Caco-2 (cell line): ENCODE results near the gene MLYCD. TPM values are rescaled to one million over a fixed set of nuclear protein-coding genes. Genes with fewer than 3 reads are reported as not detected.

Experiments used
- BruUV-seq: library from RNA; stranded (reverse); fragments of 400-500 nt; replicated peaks from 2 replicates; lab custom pipeline; 2021; lab: Mats Ljungman, UMichigan
- CTCF ChIA-PET: fragments of 300-600 bp; sonication (Branson Sonifier 250); formaldehyde crosslinking; loops from one replicate; lab custom pipeline; 2022; ENCODE audit warnings: antibody characterized with exemption; lab: Charles Lee
- POLR2A ChIA-PET: fragments of 300-600 bp; sonication (Branson Sonifier 250); formaldehyde crosslinking; loops from one replicate; lab custom pipeline; 2022; ENCODE audit warnings: antibody characterized with exemption; lab: Charles Lee
- DNase-seq, 2 experiments: peaks; one replicate each; pipeline versions ENCODE4 v3.0.0 to v3.0.0-alpha.2; 2020 to 2022
- H3K27me3 ChIP-seq: replicated peaks from 2 replicates; pipeline ENCODE4 v1.6.0; 2011; ENCODE audit warnings: low read length; ENCODE audit not compliant: control insufficient read depth, insufficient read depth
- H3K36me3 ChIP-seq: 2 replicates; pipeline ENCODE4 v1.5.1; 2011; ENCODE audit warnings: low read length; ENCODE audit not compliant: control insufficient read depth, insufficient read depth
- H3K4me1 ChIP-seq: fragments of 250-450 bp; sonication (Bioruptor Pico); 2 replicates; pipeline ENCODE4 v1.5.1; 2020; ENCODE audit warnings: mild to moderate bottlenecking
- H3K4me3 ChIP-seq: 2 replicates; pipeline ENCODE4 v1.5.1; 2011; ENCODE audit warnings: low read depth, mild to moderate bottlenecking, control low read depth, low read length
- H3K9me3 ChIP-seq: fragments of 250-450 bp; sonication (Bioruptor Pico); 2 replicates; pipeline ENCODE4 v1.5.1; 2020; ENCODE audit warnings: mild to moderate bottlenecking, moderate library complexity
- H3K27ac Mint-ChIP-seq: one replicate; pipeline ENCODE4 v1.8.0; 2022; ENCODE audit warnings: mixed read lengths; ENCODE audit not compliant: unreplicated experiment
- H3K27me3 Mint-ChIP-seq: one replicate; pipeline ENCODE4 v1.8.0; 2022; ENCODE audit warnings: mixed read lengths; ENCODE audit not compliant: insufficient read depth, unreplicated experiment
- H3K36me3 Mint-ChIP-seq: one replicate; pipeline ENCODE4 v1.8.0; 2022; ENCODE audit warnings: mild to moderate bottlenecking, mixed read lengths; ENCODE audit not compliant: insufficient read depth, unreplicated experiment
- H3K4me1 Mint-ChIP-seq: one replicate; pipeline ENCODE4 v1.8.0; 2022; ENCODE audit warnings: low read depth, mixed read lengths; ENCODE audit not compliant: unreplicated experiment
- H3K4me3 Mint-ChIP-seq: one replicate; pipeline ENCODE4 v1.8.0; 2022; ENCODE audit warnings: mild to moderate bottlenecking, moderate library complexity, mixed read lengths; ENCODE audit not compliant: unreplicated experiment
- H3K9me3 Mint-ChIP-seq: one replicate; pipeline ENCODE4 v1.8.0; 2022; ENCODE audit warnings: mixed read lengths; ENCODE audit not compliant: unreplicated experiment
- intact Hi-C: fragments of 100-400 bp; cut with micrococcal nuclease; formaldehyde crosslinking; loops from one replicate; pipeline ENCODE4 v1.10.0; 2022; ENCODE audit not compliant: unreplicated experiment
- total RNA-seq: library from RNA; stranded (reverse); gene quantifications from 2 replicates; pipeline ENCODE4 v1.2.3, GENCODE V29; 2022
- TF ChIP-seq, protein P1 (sequence below), 2 experiments: fragments of 200-600 bp in 1 of 2; IDR thresholded peaks; 1 replicate in 1 of 2; 2 replicates in 1 of 2; pipeline versions ENCODE4 v1.5.1 to v1.8.0; 2011 to 2022; ENCODE audit warnings: antibody characterized with exemption in 1 of 2, control low read depth in 1 of 2, inconsistent platforms in 1 of 2, low read depth in 1 of 2, low read length in 1 of 2, mild to moderate bottlenecking in 1 of 2, moderate library complexity in 1 of 2; ENCODE audit not compliant: insufficient read depth in 1 of 2, severe bottlenecking in 1 of 2, unreplicated experiment in 1 of 2

Gene MLYCD
- total RNA-seq, 1 experiment from 2014 or later: 8.7 TPM

DNA sequence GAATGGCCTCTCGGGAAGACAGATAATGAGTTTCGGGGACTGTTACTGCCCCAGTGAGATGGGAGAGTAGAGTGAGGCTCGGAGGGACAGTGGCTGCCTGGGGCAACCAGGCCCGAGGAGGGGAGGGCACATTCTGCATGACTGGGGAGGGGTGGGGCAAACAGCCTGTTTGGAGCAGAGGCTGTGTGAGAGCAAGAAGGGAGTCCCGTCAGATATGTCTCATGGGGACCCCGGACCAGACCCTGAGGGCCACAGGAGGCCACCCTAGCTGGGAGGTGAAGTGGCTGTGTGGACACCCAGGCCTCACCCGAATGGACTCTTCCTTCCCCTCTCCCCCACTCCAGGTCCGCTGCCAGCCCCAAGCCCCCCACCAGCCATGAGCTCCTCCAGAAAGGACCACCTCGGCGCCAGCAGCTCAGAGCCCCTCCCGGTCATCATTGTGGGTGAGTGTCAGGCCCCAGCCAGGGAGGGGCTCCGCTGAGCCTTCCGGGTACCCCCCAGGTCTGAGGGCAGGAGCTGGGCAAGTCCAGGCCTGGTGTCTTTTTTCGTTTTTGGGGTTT, 58.5 kb downstream of the MLYCD start:
- Mint-ChIP-seq H3K27ac (no peak overlapping the region), H3K4me3 (no peak overlapping the region), H3K9me3 (no peaks in the 10 kb centered on the region), H3K27me3 (no peaks in the 10 kb centered on the region), H3K4me1 (peaks cover 12% of the 10 kb centered on the region), H3K36me3 (peaks cover 47% of the 10 kb centered on the region)
- intact Hi-C loops: no loop called here
- Histone ChIP-seq H3K36me3 (no peaks in the 10 kb centered on the region; the same call in 1 of the 2 replicates), H3K9me3 (no peaks in the 10 kb centered on the region), H3K27me3 (no peaks in the 10 kb centered on the region), H3K4me3 (no peak overlapping the region), H3K4me1 (peaks cover 12% of the 10 kb centered on the region)
- ChIA-PET POLR2A (no interaction called here), CTCF (interaction anchor here (0.6 to 2.4 kb wide), 11 partner anchors 10 to 112 kb away, joined by 3 to 37 read pairs (median 6); no protein-coding TSS in a partner anchor)
- TF ChIP-seq, protein P1, sequence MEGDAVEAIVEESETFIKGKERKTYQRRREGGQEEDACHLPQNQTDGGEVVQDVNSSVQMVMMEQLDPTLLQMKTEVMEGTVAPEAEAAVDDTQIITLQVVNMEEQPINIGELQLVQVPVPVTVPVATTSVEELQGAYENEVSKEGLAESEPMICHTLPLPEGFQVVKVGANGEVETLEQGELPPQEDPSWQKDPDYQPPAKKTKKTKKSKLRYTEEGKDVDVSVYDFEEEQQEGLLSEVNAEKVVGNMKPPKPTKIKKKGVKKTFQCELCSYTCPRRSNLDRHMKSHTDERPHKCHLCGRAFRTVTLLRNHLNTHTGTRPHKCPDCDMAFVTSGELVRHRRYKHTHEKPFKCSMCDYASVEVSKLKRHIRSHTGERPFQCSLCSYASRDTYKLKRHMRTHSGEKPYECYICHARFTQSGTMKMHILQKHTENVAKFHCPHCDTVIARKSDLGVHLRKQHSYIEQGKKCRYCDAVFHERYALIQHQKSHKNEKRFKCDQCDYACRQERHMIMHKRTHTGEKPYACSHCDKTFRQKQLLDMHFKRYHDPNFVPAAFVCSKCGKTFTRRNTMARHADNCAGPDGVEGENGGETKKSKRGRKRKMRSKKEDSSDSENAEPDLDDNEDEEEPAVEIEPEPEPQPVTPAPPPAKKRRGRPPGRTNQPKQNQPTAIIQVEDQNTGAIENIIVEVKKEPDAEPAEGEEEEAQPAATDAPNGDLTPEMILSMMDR (IDR thresholded peaks at IDR 0.05; ENCODE audit: insufficient read depth in 1 of 2, low read depth in 1 of 2, low read length in 1 of 2, severe bottlenecking in 1 of 2, unreplicated experiment in 1 of 2): no peak
- no TSS peak for BruUV-seq
- no peak for DNase-seq

DNA sequence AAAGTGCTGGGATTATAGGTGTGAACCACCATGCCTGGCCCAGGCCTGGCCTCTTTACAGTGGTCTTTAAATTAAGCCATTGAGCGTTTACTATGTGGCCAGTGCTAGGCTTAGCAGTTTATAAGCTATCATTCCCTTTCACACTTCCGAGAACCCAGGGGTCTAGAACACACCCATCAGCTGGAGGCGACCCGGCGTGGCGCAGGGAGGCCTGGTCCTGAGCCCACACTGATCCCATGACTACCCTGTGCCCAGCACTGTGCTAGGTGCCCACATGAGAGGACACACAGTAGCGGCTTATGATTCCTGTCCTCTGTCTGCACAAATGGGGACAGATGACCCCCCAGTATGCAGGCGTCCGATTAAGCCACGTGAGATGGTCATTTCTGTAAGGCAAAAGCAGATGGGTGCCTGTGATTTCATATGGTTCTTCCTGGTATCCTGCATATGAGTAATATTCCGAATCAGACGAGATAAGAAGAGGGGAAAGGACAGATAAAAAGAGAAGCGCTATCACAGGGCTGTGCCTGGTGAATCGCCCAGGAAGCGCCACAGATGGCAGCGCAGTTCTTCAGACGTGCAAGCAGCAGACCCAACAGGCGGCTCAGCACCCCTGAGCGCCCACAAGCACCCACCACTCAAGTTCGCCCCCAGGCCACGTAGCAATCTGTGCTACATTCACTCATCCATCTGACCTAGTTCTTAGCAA, 59.4 kb downstream of the MLYCD start:
- no peak overlapping the region for H3K4me3 ChIP-seq
- H3K36me3 ChIP-seq: no peaks in the 10 kb centered on the region; the same call in 1 of the 2 replicates
- BruUV-seq: no TSS peak
- Mint-ChIP-seq H3K4me3 (no peak overlapping the region), H3K36me3 (peaks cover 47% of the 10 kb centered on the region), H3K9me3 (no peaks in the 10 kb centered on the region), H3K27ac (no peak overlapping the region), H3K27me3 (no peaks in the 10 kb centered on the region), H3K4me1 (peaks cover 12% of the 10 kb centered on the region)
- H3K4me1 ChIP-seq: peaks cover 7% of the 10 kb centered on the region; the same call in 1 of the 2 replicates
- TF ChIP-seq, protein P1 (IDR thresholded peaks at IDR 0.05; ENCODE audit: insufficient read depth in 1 of 2, low read depth in 1 of 2, low read length in 1 of 2, severe bottlenecking in 1 of 2, unreplicated experiment in 1 of 2): no peak
- intact Hi-C loops: no loop called here
- CTCF ChIA-PET: interaction anchor here (0.6 to 2.4 kb wide), 4 partner anchors 11 to 107 kb away, joined by 4 to 37 read pairs (median 11); no protein-coding TSS in a partner anchor
- DNase-seq: no peak
- POLR2A ChIA-PET: no interaction called here
- no peaks in the 10 kb centered on the region for H3K27me3 ChIP-seq
- no peaks in the 10 kb centered on the region for H3K9me3 ChIP-seq

DNA sequence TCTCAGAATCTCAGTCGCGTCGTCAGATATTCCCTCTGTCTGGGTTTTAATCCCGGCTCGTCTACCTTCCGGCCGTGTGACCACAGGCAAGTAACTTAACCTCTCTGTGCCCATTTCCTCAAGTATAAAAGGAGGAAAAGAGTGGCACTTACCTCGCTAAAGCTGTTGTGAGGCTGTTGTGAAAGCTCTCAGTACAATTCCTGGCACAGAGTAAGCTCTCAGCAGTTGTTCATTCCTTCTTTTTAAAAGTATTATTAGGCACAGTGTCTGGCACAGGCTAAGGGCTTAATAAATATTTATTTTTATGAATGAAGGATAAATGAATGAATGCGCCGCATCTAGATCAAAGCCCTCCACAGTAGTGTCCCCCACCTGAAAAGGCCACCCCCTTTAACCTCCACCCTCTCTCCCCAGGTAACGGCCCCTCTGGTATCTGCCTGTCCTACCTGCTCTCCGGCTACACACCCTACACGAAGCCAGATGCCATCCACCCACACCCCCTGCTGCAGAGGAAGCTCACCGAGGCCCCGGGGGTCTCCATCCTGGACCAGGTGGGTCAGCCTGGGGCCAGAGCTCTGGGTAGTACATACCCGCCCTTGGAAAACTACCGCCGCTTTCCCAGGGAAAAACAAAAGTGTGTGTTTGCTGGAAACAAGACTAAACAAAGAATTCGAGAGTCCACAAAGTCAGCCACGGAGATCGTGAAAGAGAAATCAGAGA, 60.1 kb downstream of the MLYCD start:
- peaks cover 43% of the 10 kb centered on the region for H3K36me3 Mint-ChIP-seq
- Histone ChIP-seq H3K4me3 (no peak overlapping the region), H3K9me3 (no peaks in the 10 kb centered on the region), H3K4me1 (peaks cover 7% of the 10 kb centered on the region; the same call in 1 of the 2 replicates), H3K36me3 (no peaks in the 10 kb centered on the region; the same call in 1 of the 2 replicates), H3K27me3 (no peaks in the 10 kb centered on the region)
- no peak overlapping the region for H3K27ac Mint-ChIP-seq
- H3K4me3 Mint-ChIP-seq: no peak overlapping the region
- ChIA-PET POLR2A (no interaction called here), CTCF (interaction anchor here (0.9 kb wide), 1 partner anchor 126 kb away, joined by 3 read pairs; no protein-coding TSS in a partner anchor)
- intact Hi-C loops: no loop called here
- no peak for DNase-seq
- no TSS peak for BruUV-seq
- H3K4me1 Mint-ChIP-seq: peaks cover 10% of the 10 kb centered on the region
- TF ChIP-seq, protein P1 (IDR thresholded peaks at IDR 0.05; ENCODE audit: insufficient read depth in 1 of 2, low read depth in 1 of 2, low read length in 1 of 2, severe bottlenecking in 1 of 2, unreplicated experiment in 1 of 2): no peak
- H3K9me3 Mint-ChIP-seq: no peaks in the 10 kb centered on the region
- H3K27me3 Mint-ChIP-seq: no peaks in the 10 kb centered on the region
